SH-SY5Y (cell line): ENCODE data around the gene OBSCN.

Experiments
- GATA2 ChIP-seq: IDR thresholded peaks from 2 replicates; pipeline ENCODE4 v1.6.1; 2011; ENCODE audit warnings: mild to moderate bottlenecking, low read depth, low read length
- GATA3 ChIP-seq: IDR thresholded peaks from 2 replicates; pipeline ENCODE4 v1.6.1; 2011; ENCODE audit warnings: low read depth, mild to moderate bottlenecking, low read length, moderate library complexity

DNA sequence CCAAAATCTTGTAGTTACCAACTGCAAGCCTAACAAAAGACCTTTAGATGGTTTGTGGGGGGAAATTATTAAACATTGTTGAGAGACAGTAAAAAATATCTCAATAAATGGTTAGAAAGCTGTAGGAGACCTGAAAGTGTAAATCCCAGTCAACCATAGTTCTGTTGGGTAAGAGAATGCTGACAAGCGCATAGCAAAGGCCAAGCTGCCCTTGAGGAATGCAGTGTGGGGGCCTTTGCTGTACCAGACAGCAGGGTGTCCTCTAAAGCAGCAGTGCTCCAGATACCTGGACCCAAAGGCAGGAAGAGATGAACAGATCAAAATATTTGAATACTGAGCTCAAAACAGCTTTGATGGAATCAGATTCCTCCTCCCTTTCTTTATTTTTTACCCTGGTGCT is 54.6 kb downstream of the OBSCN start:
- no peak for TF ChIP-seq GATA2
- no peak for TF ChIP-seq GATA3
